DOHH2 (cell line): ENCODE data around the gene LENG1.

Source experiments
- H3F3A ChIP-seq: fragments of 200-600 bp; sonication (generic), shearing (Covaris generic); 2 replicates; pipeline ENCODE4 v1.6.0; 2016; ENCODE audit warnings: antibody characterized with exemption, mild to moderate bottlenecking; ENCODE audit not compliant: control insufficient read depth, insufficient read depth
- H3K27ac ChIP-seq: fragments of 200-600 bp; sonication (generic); 2 replicates; pipeline ENCODE4 v1.5.1; 2014; ENCODE audit warnings: low read depth, mild to moderate bottlenecking, low read length, moderate library complexity
- H3K27me3 ChIP-seq: fragments of 200-600 bp; sonication (generic); 2 replicates; pipeline ENCODE4 v1.6.1; 2014; ENCODE audit warnings: mild to moderate bottlenecking, low read length, mixed read lengths; ENCODE audit not compliant: control insufficient read depth
- H3K36me3 ChIP-seq: fragments of 200-600 bp; sonication (generic); 2 replicates; pipeline ENCODE4 v1.6.1; 2014; ENCODE audit warnings: mild to moderate bottlenecking, low read length, moderate library complexity, mixed read lengths; ENCODE audit not compliant: control insufficient read depth
- H3K4me1 ChIP-seq: fragments of 200-600 bp; sonication (generic); 2 replicates; pipeline ENCODE4 v1.6.1; 2014; ENCODE audit warnings: mild to moderate bottlenecking, low read length, mixed read lengths; ENCODE audit not compliant: control insufficient read depth
- H3K4me2 ChIP-seq: fragments of 200-600 bp; sonication (generic); 2 replicates; pipeline ENCODE4 v1.6.0; 2014; ENCODE audit warnings: mild to moderate bottlenecking, low read length, moderate library complexity
- H3K4me3 ChIP-seq: fragments of 200-600 bp; sonication (generic); 2 replicates; pipeline ENCODE4 v1.5.1; 2014; ENCODE audit warnings: mild to moderate bottlenecking, low read length, mixed read lengths
- H3K79me2 ChIP-seq: fragments of 200-600 bp; sonication (generic); 2 replicates; pipeline ENCODE4 v1.6.1; 2014; ENCODE audit warnings: mild to moderate bottlenecking, low read length, mixed read lengths; ENCODE audit not compliant: control insufficient read depth
- H3K9me2 ChIP-seq: fragments of 200-600 bp; sonication (generic); replicated peaks from 2 replicates; pipeline ENCODE4 v1.6.1; 2014; ENCODE audit warnings: mild to moderate bottlenecking, low read length, mixed read lengths; ENCODE audit not compliant: control insufficient read depth
- H3K9me3 ChIP-seq: fragments of 200-600 bp; sonication (generic); 2 replicates; pipeline ENCODE4 v1.6.1; 2014; ENCODE audit warnings: antibody characterized with exemption, low read length, mixed read lengths; ENCODE audit not compliant: control insufficient read depth, insufficient read depth
- H4K20me1 ChIP-seq: fragments of 200-600 bp; sonication (generic); 2 replicates; pipeline ENCODE4 v1.6.0; 2014; ENCODE audit warnings: low read depth, mild to moderate bottlenecking, antibody characterized with exemption, low read length, moderate library complexity; ENCODE audit not compliant: control insufficient read depth, insufficient read depth
- CTCF ChIP-seq: fragments of 200-600 bp; sonication (generic); IDR thresholded peaks from one replicate; pipeline ENCODE4 v1.5.1; 2014; ENCODE audit warnings: antibody characterized with exemption, mild to moderate bottlenecking, low read depth, low read length; ENCODE audit not compliant: poor library complexity, severe bottlenecking
- EZH2phosphoT487 ChIP-seq: fragments of 200-600 bp; sonication (generic); IDR thresholded peaks from 2 replicates; pipeline ENCODE4 v1.6.1; 2017; ENCODE audit warnings: borderline replicate concordance, mild to moderate bottlenecking, antibody characterized with exemption, low read length, moderate library complexity, mixed read lengths

Gene LENG1

GRCh38 chr19:54121259-54121658 is 38.3 kb downstream of the LENG1 start:
- H3K9me2 ChIP-seq = no peaks in the 10 kb centered on the region
- TF ChIP-seq CTCF = no peak
- no peak for TF ChIP-seq EZH2phosphoT487
- no peaks in the 10 kb centered on the region; the same call in 1 of the 2 replicates for H3F3A ChIP-seq
- no peak overlapping the region for H3K27ac ChIP-seq
- peaks cover 65% of the 10 kb centered on the region for H3K36me3 ChIP-seq
- peaks cover 20% of the 10 kb centered on the region for H3K79me2 ChIP-seq
- no peaks in the 10 kb centered on the region for H4K20me1 ChIP-seq
- no peak overlapping the region for H3K4me2 ChIP-seq
- H3K9me3 ChIP-seq = no peaks in the 10 kb centered on the region
- no peaks in the 10 kb centered on the region for H3K27me3 ChIP-seq
- no peak overlapping the region for H3K4me3 ChIP-seq
- peaks cover 10% of the 10 kb centered on the region for H3K4me1 ChIP-seq

- H3K9me2 ChIP-seq = no peaks in the 10 kb centered on the region
- H3K79me2 ChIP-seq = peaks cover 49% of the 10 kb centered on the region
- H4K20me1 ChIP-seq = no peaks in the 10 kb centered on the region
- H3K27me3 ChIP-seq = no peaks in the 10 kb centered on the region
- peak within 1 kb of the TSS; percentile 90 for H3K4me2 ChIP-seq
- peaks cover 16% of the 10 kb centered on the region for H3K4me1 ChIP-seq
- peak within 1 kb of the TSS; percentile 67 for H3K27ac ChIP-seq
- TF ChIP-seq CTCF = no peak
- no peak for TF ChIP-seq EZH2phosphoT487
- H3K36me3 ChIP-seq = peaks cover 29% of the 10 kb centered on the region
- peak within 1 kb of the TSS; percentile 95 for H3K4me3 ChIP-seq
- no peaks in the 10 kb centered on the region for H3K9me3 ChIP-seq
- H3F3A ChIP-seq = no peaks in the 10 kb centered on the region; the same call in 1 of the 2 replicates
Measured at GRCh38 chr19:54115109-54116063, 44.1 kb downstream of the LENG1 start, which contains the start of the genes PRPF31 and TFPT. Gene PRPF31, plus strand, starts transcription at chr19:54115754. Its CDS starts 2,525 bp downstream, at chr19:54118279. Gene TFPT, minus strand, starts transcription at chr19:54115657. Its CDS starts 388 bp downstream, at chr19:54115269.

- no peaks in the 10 kb centered on the region for H3K9me3 ChIP-seq
- TF ChIP-seq CTCF (no peak), EZH2phosphoT487 (no peak)
- peaks cover 16% of the 10 kb centered on the region for H3K4me1 ChIP-seq
- peaks cover 53% of the 10 kb centered on the region for H3K79me2 ChIP-seq
- H3K27ac ChIP-seq = peak overlapping the region; percentile 67
- no peaks in the 10 kb centered on the region for H4K20me1 ChIP-seq
- no peaks in the 10 kb centered on the region; the same call in 1 of the 2 replicates for H3F3A ChIP-seq
- peaks cover 31% of the 10 kb centered on the region for H3K36me3 ChIP-seq
- no peaks in the 10 kb centered on the region for H3K9me2 ChIP-seq
- H3K4me2 ChIP-seq = peak overlapping the region; percentile 90
- no peaks in the 10 kb centered on the region for H3K27me3 ChIP-seq
- H3K4me3 ChIP-seq = peak overlapping the region; percentile 95
Measured at GRCh38 chr19:54114340-54115108, 45.0 kb downstream of the LENG1 start.
